Neural crest cell (in vitro differentiated cells): ENCODE results near the gene LMCD1. TPM values are rescaled to one million over a fixed set of nuclear protein-coding genes. Genes with fewer than 3 reads are reported as not detected.

Source experiments
- DNase-seq: peaks from one replicate; pipeline ENCODE4 v3.0.0; 2021; ENCODE audit warnings: low read depth, mixed read lengths, low spot score
- H3K27ac Mint-ChIP-seq: one replicate; pipeline ENCODE4 v1.8.0; 2021; ENCODE audit warnings: mild to moderate bottlenecking, mixed read lengths; ENCODE audit not compliant: unreplicated experiment
- H3K27me3 Mint-ChIP-seq: 2 replicates; pipeline ENCODE4 v1.8.0; 2021; ENCODE audit warnings: low read depth, mild to moderate bottlenecking, mixed read lengths
- H3K36me3 Mint-ChIP-seq: 2 replicates; pipeline ENCODE4 v1.8.0; 2021; ENCODE audit warnings: low read depth, mild to moderate bottlenecking, mixed read lengths
- H3K4me1 Mint-ChIP-seq: 2 replicates; pipeline ENCODE4 v1.8.0; 2021; ENCODE audit warnings: mixed read lengths
- H3K4me3 Mint-ChIP-seq: one replicate; pipeline ENCODE4 v1.8.0; 2021; ENCODE audit warnings: mild to moderate bottlenecking, mixed read lengths
- H3K9me3 Mint-ChIP-seq: 2 replicates; pipeline ENCODE4 v1.8.0; 2021; ENCODE audit warnings: mixed read lengths
- CTCF ChIP-seq: fragments of 200-600 bp; sonication (generic); conservative IDR thresholded peaks from 2 replicates; pipeline ENCODE4 v1.5.0; 2021; ENCODE audit warnings: antibody characterized with exemption, mild to moderate bottlenecking
- total RNA-seq: library from RNA; stranded (reverse); gene quantifications from 2 replicates; pipeline ENCODE4 v1.2.1, GENCODE V29; 2021

The LMCD1 gene
- total RNA-seq, 1 donor from 2014 or later, result 28.4 TPM

- H3K9me3 Mint-ChIP-seq, result no peaks in the 10 kb centered on the region
- H3K27ac Mint-ChIP-seq, result no peak overlapping the region
- H3K4me1 Mint-ChIP-seq, result peaks cover 74% of the 10 kb centered on the region
- peaks cover 8% of the 10 kb centered on the region for H3K36me3 Mint-ChIP-seq
- TF ChIP-seq CTCF, result no peak
- no peaks in the 10 kb centered on the region for H3K27me3 Mint-ChIP-seq
- H3K4me3 Mint-ChIP-seq, result no peak overlapping the region
- DNase-seq, result no peak
These were observed 4.0 kb downstream of the LMCD1 start for GRCh38 chr3:8505621-8506020.

- H3K4me1 Mint-ChIP-seq, result peaks cover 64% of the 10 kb centered on the region
- H3K9me3 Mint-ChIP-seq, result no peaks in the 10 kb centered on the region
- H3K4me3 Mint-ChIP-seq, result no peak overlapping the region
- no peak overlapping the region for H3K27ac Mint-ChIP-seq
- no peak for TF ChIP-seq CTCF
- no peaks in the 10 kb centered on the region for H3K27me3 Mint-ChIP-seq
- DNase-seq, result no peak
- H3K36me3 Mint-ChIP-seq, result peaks cover 8% of the 10 kb centered on the region
These were observed 5.0 kb downstream of the LMCD1 start for GRCh38 chr3:8506571-8507061.

- H3K27ac Mint-ChIP-seq, result no peak overlapping the region
- peaks cover 57% of the 10 kb centered on the region for H3K4me1 Mint-ChIP-seq
- no peak for DNase-seq
- H3K36me3 Mint-ChIP-seq, result peaks cover 15% of the 10 kb centered on the region
- H3K4me3 Mint-ChIP-seq, result no peak overlapping the region
- H3K9me3 Mint-ChIP-seq, result no peaks in the 10 kb centered on the region
- no peaks in the 10 kb centered on the region for H3K27me3 Mint-ChIP-seq
- TF ChIP-seq CTCF, result no peak
These were observed 5.9 kb downstream of the LMCD1 start for GRCh38 chr3:8507496-8507895.

- TF ChIP-seq CTCF, result no peak
- Mint-ChIP-seq H3K9me3 (no peaks in the 10 kb centered on the region), H3K27ac (no peak overlapping the region), H3K27me3 (no peaks in the 10 kb centered on the region), H3K36me3 (peaks cover 27% of the 10 kb centered on the region), H3K4me3 (no peak overlapping the region), H3K4me1 (peaks cover 33% of the 10 kb centered on the region)
- DNase-seq, result no peak
These were observed 8.3 kb downstream of the LMCD1 start for GRCh38 chr3:8509961-8510360.

- H3K4me3 Mint-ChIP-seq, result no peak overlapping the region
- no peak overlapping the region for H3K27ac Mint-ChIP-seq
- H3K4me1 Mint-ChIP-seq, result peaks cover 19% of the 10 kb centered on the region
- no peaks in the 10 kb centered on the region for H3K27me3 Mint-ChIP-seq
- no peak for DNase-seq
- H3K36me3 Mint-ChIP-seq, result peaks cover 34% of the 10 kb centered on the region
- H3K9me3 Mint-ChIP-seq, result peaks cover 4% of the 10 kb centered on the region
- no peak for TF ChIP-seq CTCF
These were observed 10.6 kb downstream of the LMCD1 start for GRCh38 chr3:8512234-8512633.
